Neural cell (in vitro differentiated cells): Measurements from ENCODE around the gene RANBP9.

ENCODE experiments used
- CTCF ChIP-seq: fragments of 450-650 bp; IDR thresholded peaks from 2 replicates; pipeline ENCODE4 v1.5.1; 2014; ENCODE audit warnings: antibody characterized with exemption, mild to moderate bottlenecking, moderate library complexity; ENCODE audit not compliant: poor library complexity, severe bottlenecking
- POLR2AphosphoS5 ChIP-seq: IDR thresholded peaks from 2 replicates; pipeline ENCODE4 v1.6.1; 2012

DNA sequence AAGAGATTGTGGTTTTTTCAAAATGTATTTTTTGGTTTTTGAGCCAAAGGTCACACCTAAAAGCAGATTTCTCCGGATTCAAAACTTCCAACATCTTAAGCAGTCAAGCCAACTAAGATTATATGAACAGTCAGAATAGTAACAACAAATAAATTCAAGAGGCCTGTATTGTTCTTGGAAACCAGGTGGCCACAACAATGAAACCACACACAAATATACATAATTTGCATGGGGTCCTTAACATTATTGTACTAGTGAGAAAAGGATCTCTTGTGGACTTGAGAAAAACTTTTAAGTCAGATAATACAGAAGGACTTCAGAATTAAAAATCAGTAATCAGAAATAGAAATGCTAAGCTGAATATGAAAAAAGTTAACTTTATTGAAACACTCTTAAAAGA, 55.9 kb downstream of the RANBP9 start:
- TF ChIP-seq CTCF (no peak), POLR2AphosphoS5 (no peak)
